HepG2 (cell line): Measurements from ENCODE around the gene IQCC. TPM values are rescaled to one million over a fixed set of nuclear protein-coding genes. Genes with fewer than 3 reads are reported as not detected.

Source experiments
- ATAC-seq: fragments of 200-7000 bp; cut with Tn5 transposase; 3 replicates; pipeline ENCODE4 v1.9.1; 2020; ENCODE audit warnings: mild to moderate bottlenecking, moderate library complexity
- BruUV-seq: library from RNA; stranded (reverse); fragments of 400-500 nt; replicated peaks from 2 replicates; lab custom pipeline; 2021; lab: Mats Ljungman, UMichigan
- CTCF ChIA-PET: fragments of 300-600 bp; formaldehyde crosslinking; extraction: SDS; loops from one replicate; lab custom pipeline; 2021; ENCODE audit warnings: low total read pairs, inconsistent platforms, low intra/inter-chr PET ratio; lab: Yijun Ruan, JAX
- POLR2A ChIA-PET: fragments of 350-600 bp; sonication (Branson Sonifier 250); formaldehyde crosslinking; loops from one replicate; lab custom pipeline; 2020; ENCODE audit warnings: antibody characterized with exemption, inconsistent platforms; lab: Yijun Ruan, JAX
- DNase-seq: peaks from one replicate; pipeline ENCODE4 v3.0.0-alpha.2; 2015; ENCODE audit warnings: low spot score
- FAIRE-seq: peaks from 3 replicates; lab custom pipeline; 2011; peaks lifted over from hg19 to GRCh38; lab: Jason Lieb, UNC
- H2AFZ ChIP-seq: one replicate; pipeline ENCODE4 v1.6.1; 2011; ENCODE audit warnings: low read length, inconsistent platforms
- H3K27ac ChIP-seq: fragments of 300-600 bp; 3 replicates; pipeline ENCODE4 v1.8.0; 2011; ENCODE audit warnings: mixed run types, mild to moderate bottlenecking, mixed read lengths, low read length, inconsistent platforms; ENCODE audit not compliant: insufficient read depth; ENCODE audit errors: extremely low read length
- H3K27me3 ChIP-seq, 2 experiments: fragments of 200-600 bp in 1 of 2; 2 replicates in 1 of 2; 3 replicates in 1 of 2; pipeline versions ENCODE4 v1.6.0 to v1.8.0; 2011; ENCODE audit warnings: low read length in 2 of 2, mild to moderate bottlenecking in 2 of 2, moderate library complexity in 2 of 2, inconsistent platforms in 1 of 2; ENCODE audit not compliant: insufficient read depth in 2 of 2, control insufficient read depth in 1 of 2
- H3K36me3 ChIP-seq, 2 experiments: fragments of 200-600 bp in 1 of 2; replicated peaks in 1 of 2; 2 replicates in 1 of 2; 3 replicates in 1 of 2; pipeline versions ENCODE4 v1.5.1 to v1.8.0; 2011; ENCODE audit warnings: low read length in 2 of 2, inconsistent platforms in 1 of 2; ENCODE audit not compliant: insufficient read depth in 2 of 2, control insufficient read depth in 1 of 2
- H3K4me1 ChIP-seq: 2 replicates; pipeline ENCODE4 v1.5.1; 2012; ENCODE audit warnings: low read length, inconsistent platforms; ENCODE audit not compliant: insufficient read depth
- H3K4me2 ChIP-seq: 2 replicates; pipeline ENCODE4 v1.6.0; 2011; ENCODE audit warnings: low read depth, low read length, inconsistent platforms
- H3K4me3 ChIP-seq, 3 experiments: fragments of 200-600 bp in 1 of 3; sonication (generic), shearing (Covaris generic) in 1 of 3; replicated peaks in 1 of 3; 2 replicates each; pipeline ENCODE4 v1.5.1; 2011 to 2016; ENCODE audit warnings: low read length in 3 of 3, inconsistent platforms in 2 of 3, low read depth in 2 of 3, mild to moderate bottlenecking in 2 of 3, control low read depth in 1 of 3, mixed read lengths in 1 of 3; ENCODE audit not compliant: insufficient read depth in 1 of 3
- H3K79me2 ChIP-seq: one replicate; pipeline ENCODE4 v1.6.1; 2011; ENCODE audit warnings: low read length, inconsistent platforms; ENCODE audit not compliant: insufficient read depth
- H3K9ac ChIP-seq: 2 replicates; pipeline ENCODE4 v1.6.0; 2011; ENCODE audit warnings: mild to moderate bottlenecking, low read depth, low read length, inconsistent platforms; ENCODE audit not compliant: insufficient read depth
- H3K9me3 ChIP-seq: 2 replicates; pipeline ENCODE4 v1.5.1; 2012; ENCODE audit warnings: mild to moderate bottlenecking, low read length
- H4K20me1 ChIP-seq: 2 replicates; pipeline ENCODE4 v1.6.0; 2011; ENCODE audit warnings: inconsistent platforms, mild to moderate bottlenecking, low read length, moderate library complexity; ENCODE audit not compliant: insufficient read depth
- ATF4 ChIP-seq, 2 experiments: fragments of 450-650 bp in 1 of 2; sonication (generic) in 1 of 2; formaldehyde crosslinking; IDR thresholded peaks; 2 replicates each; pipeline versions ENCODE4 v1.5.0 to v1.8.0; 2020 to 2022; ENCODE audit warnings: mild to moderate bottlenecking in 1 of 2, missing genetic modification reagents in 1 of 2
- CEBPG ChIP-seq: IDR thresholded peaks from 2 replicates; pipeline ENCODE4 v1.6.1; 2016
- EHMT2 ChIP-seq: fragments of 200-600 bp; sonication (generic); IDR thresholded peaks from 2 replicates; pipeline ENCODE4 v1.7.0; 2017; ENCODE audit warnings: antibody characterized with exemption, low read depth, low read length, borderline replicate concordance
- RBFOX2 ChIP-seq: fragments of 200-400 bp; formaldehyde crosslinking; IDR thresholded peaks from 2 replicates; pipeline ENCODE4 v1.6.1; 2017; ENCODE audit warnings: low read depth, mild to moderate bottlenecking, low read length
- ZFP36 ChIP-seq: fragments of 150-350 bp; IDR thresholded peaks from 2 replicates; pipeline ENCODE4 v1.6.1; 2018; ENCODE audit warnings: borderline replicate concordance, low read length, low read depth; ENCODE audit not compliant: partially characterized antibody
- WGBS: methylation state at CpG from one replicate; pipeline ENCODE4 v1.1.6; 2017; ENCODE audit warnings: low lambda C conversion rate; 5-methylcytosine and 5-hydroxymethylcytosine counted together
- in situ Hi-C: cut with HindIII; loops from 2 replicates; pipeline ENCODE4 v1.10.0; 2017; ENCODE audit warnings: low pct_unique_long_range_greater_than_20kb; ENCODE audit not compliant: extremely low pct_ligation_motif_present
- intact Hi-C: fragments of 100-400 bp; cut with micrococcal nuclease; formaldehyde crosslinking; loops from one replicate; pipeline ENCODE4 v1.10.0; 2022; ENCODE audit not compliant: unreplicated experiment
- polyA plus RNA-seq, 8 experiments: library from polyadenylated mRNA; depleted of rRNA in 3 of 8; stranded (reverse) in 7 of 8; unstranded in 1 of 8; fragments of >200 nt; fragmentation: Illumina TruSeq in 4 of 8; extraction: Trizol in 4 of 8; gene quantifications; 2 replicates each; pipeline versions ENCODE4 v1.2.1 to v1.2.3, GENCODE V29; 2011 to 2016; ENCODE audit warnings: low read depth in 4 of 8, missing spikeins in 1 of 8, mixed read lengths in 1 of 8; ENCODE audit not compliant: insufficient read depth in 1 of 8
- total RNA-seq, 5 experiments: library from RNA; depleted of rRNA; stranded (reverse); fragments of >200 nt; fragmentation: Illumina TruSeq; extraction: Trizol; gene quantifications; 2 replicates each; pipeline ENCODE4 v1.2.3, GENCODE V29; 2016; ENCODE audit warnings: low read depth in 1 of 5

The IQCC gene
- total and polyA plus RNA-seq, 2 of the 13 experiments (the other 11 are each of a cell fraction or from before 2014, with no cell fraction given), result 1.7 to 3.0 TPM

- FAIRE-seq, result no peak
Observed at GRCh38 chr1:32184650-32185049, 20.8 kb upstream of the IQCC start.

GRCh38 chr1:32186077-32186476 is 19.4 kb upstream of the IQCC start:
- 98% methylated on average over 2 of the region's 2 CpGs for WGBS
- Histone ChIP-seq H2AFZ (no peak overlapping the region), H3K27me3 (no peaks in the 10 kb centered on the region), H3K9me3 (no peaks in the 10 kb centered on the region), H3K9ac (no peak overlapping the region), H3K36me3 (peaks cover 32 to 74% of the 10 kb centered on the region in 2 experiments)
- ChIA-PET CTCF (no interaction called here), POLR2A (no interaction called here)
- TSS peak; percentile 4 for BruUV-seq
- ATAC-seq (no peak), DNase-seq (no peak)
- peak in 1 of 2 experiments; percentile 89; a peak in 2 of 4 replicates for TF ChIP-seq ATF4 (CRISPR knock-in tag; IDR thresholded peaks at IDR 0.05)
- peak; percentile 48; the same call in 1 of the 2 replicates for TF ChIP-seq CEBPG
- no peak for TF ChIP-seq ZFP36
- TF ChIP-seq, all 625 proteins: peak for 2
- intact Hi-C loops (no loop called here), in situ Hi-C loops (no loop called here)
- FAIRE-seq, result no peak
- H4K20me1 ChIP-seq, result peaks cover 2% of the 10 kb centered on the region; the same call in 1 of the 2 replicates
- H3K4me2 ChIP-seq, result peak overlapping the region; percentile 30
- peaks cover 46% of the 10 kb centered on the region for H3K79me2 ChIP-seq
- H3K27ac ChIP-seq, result no peak overlapping the region
- H3K4me3 ChIP-seq, result no peak overlapping the region
- peaks cover 43% of the 10 kb centered on the region for H3K4me1 ChIP-seq

More at GRCh38 chr1:32184650-32185049, 20.8 kb upstream of the IQCC start:
- H2AFZ ChIP-seq, result no peak overlapping the region
- peaks cover 26 to 61% of the 10 kb centered on the region in 2 experiments for H3K36me3 ChIP-seq
- TF ChIP-seq RBFOX2, result 0 out of 2 replicates have a peak, but pooled peaks have one; percentile 16
- TF ChIP-seq EHMT2, result no peak
- ChIA-PET POLR2A (interaction anchor here (1.1 kb wide), 1 partner anchor 77 kb away, joined by 3 read pairs; the partner anchor contains the start of gene KPNA6), CTCF (no interaction called here)
- no peak for ATAC-seq
- peaks cover 57% of the 10 kb centered on the region for H3K79me2 ChIP-seq
- BruUV-seq, result no TSS peak
- no peak overlapping the region for H3K4me3 ChIP-seq
- no peak overlapping the region for H3K27ac ChIP-seq
- H3K4me2 ChIP-seq, result no peak overlapping the region; the same call in 1 of the 2 replicates
- in situ Hi-C loops, result no loop called here
- DNase-seq, result no peak
- H3K9me3 ChIP-seq, result no peaks in the 10 kb centered on the region
- peaks cover 50% of the 10 kb centered on the region for H3K4me1 ChIP-seq
- peaks cover 2% of the 10 kb centered on the region; the same call in 1 of the 2 replicates for H4K20me1 ChIP-seq
- no peaks in the 10 kb centered on the region for H3K27me3 ChIP-seq
- no peak overlapping the region for H3K9ac ChIP-seq
- intact Hi-C loops, result no loop called here
